Fibroblast of lung (primary cell): ENCODE data around the gene GALNT2.

ENCODE experiments used
- CTCF ChIP-seq, 2 donors: IDR thresholded peaks in 1 of 2; conservative IDR thresholded peaks in 1 of 2; 1 replicate in 1 of 2; 2 replicates in 1 of 2; pipeline ENCODE4 v1.5.1; 2011 to 2012; ENCODE audit warnings: low read length in 2 of 2, control low read depth in 1 of 2, inconsistent platforms in 1 of 2, low read depth in 1 of 2, mild to moderate bottlenecking in 1 of 2
- EZH2 ChIP-seq: IDR thresholded peaks from 2 replicates; pipeline ENCODE4 v1.5.1; 2012; ENCODE audit warnings: low read length, control low read depth, mild to moderate bottlenecking; ENCODE audit errors: missing control alignments

- TF ChIP-seq EZH2 (no peak), CTCF (conservative IDR thresholded peaks at IDR 0.05 in 1 of 2, IDR thresholded peaks at IDR 0.05 in 1 of 2; ENCODE audit: low read depth in 1 of 2, low read length in 2 of 2) (no peak)
These were observed 236.8 kb downstream of the GALNT2 start for GRCh38 chr1:230303822-230304221.
